Ovary (tissue), 3 donors: ENCODE data around the gene CHST9.

Experiments
- CTCF ChIP-seq, 3 donors: fragments of 450-650 bp in 2 of 3; fragments of 200-600 bp in 1 of 3; IDR thresholded peaks; one replicate each; pipeline versions ENCODE4 v1.5.1 to v1.8.0; 2016 to 2022; ENCODE audit warnings: antibody characterized with exemption in 3 of 3, mild to moderate bottlenecking in 1 of 3
- POLR2A ChIP-seq: fragments of 450-650 bp; IDR thresholded peaks from one replicate; pipeline ENCODE4 v1.6.1; 2017; ENCODE audit warnings: antibody characterized with exemption, mild to moderate bottlenecking, moderate library complexity
- donor health status: DM: no; HTN: no; CAD: no.

- TF ChIP-seq CTCF (IDR thresholded peaks at IDR 0.05) (no peak), POLR2A (no peak)
Observed at GRCh38 chr18:27007880-27008279, 177.2 kb downstream of the CHST9 start.
